Stomach (tissue), 9 donors: ENCODE results near the gene SLC27A1. TPM values are rescaled to one million over a fixed set of nuclear protein-coding genes. Genes with fewer than 3 reads are reported as not detected.

ENCODE experiments used
- DNase-seq, 2 donors: peaks; one replicate each; pipeline versions ENCODE4 v3.0.0 to v3.0.0-alpha.2; 2013 to 2019
- H3K27ac ChIP-seq, 5 donors: fragments of 200-600 bp in 4 of 5; sonication (generic) in 4 of 5; one replicate each; pipeline ENCODE4 v1.5.1; 2013 to 2019; ENCODE audit warnings: mild to moderate bottlenecking in 1 of 5, moderate library complexity in 1 of 5
- H3K27me3 ChIP-seq, 3 donors: fragments of 200-600 bp; sonication (generic); one replicate each; pipeline ENCODE4 v1.5.1; 2017 to 2019; ENCODE audit warnings: mixed run types in 1 of 3
- H3K36me3 ChIP-seq, 4 donors: fragments of 200-600 bp; sonication (generic); 1 replicate in 3 of 4; 2 replicates in 1 of 4; pipeline ENCODE4 v1.5.1; 2016 to 2019
- H3K4me1 ChIP-seq, 4 donors: fragments of 200-600 bp; sonication (generic); one replicate each; pipeline ENCODE4 v1.5.1; 2016 to 2019
- H3K4me3 ChIP-seq, 4 donors: fragments of 200-600 bp; sonication (generic) in 3 of 4; one replicate each; pipeline ENCODE4 v1.5.1; 2016 to 2019; ENCODE audit warnings: mild to moderate bottlenecking in 1 of 4
- H3K9me3 ChIP-seq, 4 donors: fragments of 200-600 bp; sonication (generic); one replicate each; pipeline ENCODE4 v1.5.1; 2016 to 2019
- EP300 ChIP-seq: sonication (generic); formaldehyde crosslinking; IDR thresholded peaks from one replicate; pipeline ENCODE4 v1.6.1; 2017; ENCODE audit warnings: antibody characterized with exemption
- POLR2A ChIP-seq, 4 donors: fragments of 450-650 bp; IDR thresholded peaks; one replicate each; pipeline ENCODE4 v1.6.1; 2016; ENCODE audit warnings: antibody characterized with exemption in 4 of 4, control low read depth in 2 of 4, mild to moderate bottlenecking in 1 of 4, moderate library complexity in 1 of 4
- POLR2AphosphoS5 ChIP-seq, 3 donors: sonication (generic); formaldehyde crosslinking; IDR thresholded peaks; one replicate each; pipeline ENCODE4 v1.6.1; 2016; ENCODE audit warnings: antibody characterized with exemption in 3 of 3
- WGBS, 5 donors: extraction: QIAGEN DNeasy Blood & Tissue Kit in 3 of 5; methylation state at CpG; one replicate each; pipeline versions ENCODE4 v1.1.5 to v1.1.7; 2013 to 2018; 5-methylcytosine and 5-hydroxymethylcytosine counted together
- intact Hi-C: fragments of 100-400 bp; cut with DNase I; formaldehyde crosslinking; loops from one replicate; pipeline ENCODE4 v1.15.1; 2023; ENCODE audit warnings: low total_unique reads
- polyA plus RNA-seq, 3 donors: library from polyadenylated mRNA; stranded (reverse); fragments of 200-250 nt; gene quantifications; one replicate each; pipeline ENCODE4 v1.2.3, GENCODE V29; 2013
- total RNA-seq, 5 donors: library from RNA; depleted of rRNA; stranded (reverse); fragments of >200 nt; gene quantifications; one replicate each; pipeline versions ENCODE4 v1.1.0 to v1.2.3, GENCODE V29; 2014 to 2016
- TF ChIP-seq, protein P1 (sequence below), 7 experiments: fragments of 450-650 bp in 4 of 7; fragments of 200-600 bp in 3 of 7; sonication (generic) in 3 of 7; IDR thresholded peaks; one replicate each; pipeline ENCODE4 v1.5.1; 2016 to 2019; ENCODE audit warnings: antibody characterized with exemption in 7 of 7, control low read depth in 2 of 7, mild to moderate bottlenecking in 1 of 7
- donor health status: healthy with polysubstance abuse.
- donor health status: Bipolar disorder and iron deficiency.
- donor health status: healthy.

The SLC27A1 gene
- total and polyA plus RNA-seq, 8 donors: 4.0 to 116 (median 12.1) TPM

DNA sequence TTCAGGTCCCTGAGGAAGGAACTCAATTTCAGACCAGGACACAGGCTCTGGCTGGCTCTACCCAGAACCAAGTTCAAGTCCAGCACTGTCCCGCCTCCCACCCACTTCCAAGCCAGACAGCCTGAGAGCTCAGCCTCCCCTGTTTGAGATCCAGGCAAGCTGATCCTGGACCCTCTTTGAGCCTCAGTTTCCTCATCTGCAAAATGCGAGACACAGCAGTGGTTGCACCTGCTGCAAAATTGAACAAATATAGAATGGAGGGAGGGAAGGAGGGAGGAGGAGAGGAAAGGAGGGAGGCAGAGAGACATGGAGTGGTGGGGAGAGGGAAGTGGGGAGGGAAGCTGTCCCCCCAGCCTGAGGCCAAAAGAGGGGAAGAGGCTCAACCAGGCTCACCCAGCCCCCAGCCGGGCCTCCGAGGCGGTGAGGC lies 22.6 kb upstream of the SLC27A1 start:
- Histone ChIP-seq H3K27me3 (peaks cover 0 to 38% (median 5%) of the 10 kb centered on the region in 3 donors), H3K4me1 (peaks cover 9 to 15% (median 14%) of the 10 kb centered on the region in 4 donors), H3K4me3 (peak overlapping the region; percentile 50 to 57 (median 54)), H3K36me3 (no peaks in the 10 kb centered on the region), H3K9me3 (no peaks in the 10 kb centered on the region), H3K27ac (peak overlapping the region in 1 of 5 donors; percentile 42)
- TF ChIP-seq, protein P1, sequence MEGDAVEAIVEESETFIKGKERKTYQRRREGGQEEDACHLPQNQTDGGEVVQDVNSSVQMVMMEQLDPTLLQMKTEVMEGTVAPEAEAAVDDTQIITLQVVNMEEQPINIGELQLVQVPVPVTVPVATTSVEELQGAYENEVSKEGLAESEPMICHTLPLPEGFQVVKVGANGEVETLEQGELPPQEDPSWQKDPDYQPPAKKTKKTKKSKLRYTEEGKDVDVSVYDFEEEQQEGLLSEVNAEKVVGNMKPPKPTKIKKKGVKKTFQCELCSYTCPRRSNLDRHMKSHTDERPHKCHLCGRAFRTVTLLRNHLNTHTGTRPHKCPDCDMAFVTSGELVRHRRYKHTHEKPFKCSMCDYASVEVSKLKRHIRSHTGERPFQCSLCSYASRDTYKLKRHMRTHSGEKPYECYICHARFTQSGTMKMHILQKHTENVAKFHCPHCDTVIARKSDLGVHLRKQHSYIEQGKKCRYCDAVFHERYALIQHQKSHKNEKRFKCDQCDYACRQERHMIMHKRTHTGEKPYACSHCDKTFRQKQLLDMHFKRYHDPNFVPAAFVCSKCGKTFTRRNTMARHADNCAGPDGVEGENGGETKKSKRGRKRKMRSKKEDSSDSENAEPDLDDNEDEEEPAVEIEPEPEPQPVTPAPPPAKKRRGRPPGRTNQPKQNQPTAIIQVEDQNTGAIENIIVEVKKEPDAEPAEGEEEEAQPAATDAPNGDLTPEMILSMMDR (IDR thresholded peaks at IDR 0.05): no peak
- TF ChIP-seq POLR2AphosphoS5 (IDR thresholded peaks at IDR 0.05) (no peak), POLR2A (IDR thresholded peaks at IDR 0.05) (no peak), EP300 (no peak)
- no peak for DNase-seq
- 28 to 67% (median 31%) methylated on average over 2 to 5 of the region's 5 CpGs for WGBS, 5 donors
- intact Hi-C loops: no loop called here

DNA sequence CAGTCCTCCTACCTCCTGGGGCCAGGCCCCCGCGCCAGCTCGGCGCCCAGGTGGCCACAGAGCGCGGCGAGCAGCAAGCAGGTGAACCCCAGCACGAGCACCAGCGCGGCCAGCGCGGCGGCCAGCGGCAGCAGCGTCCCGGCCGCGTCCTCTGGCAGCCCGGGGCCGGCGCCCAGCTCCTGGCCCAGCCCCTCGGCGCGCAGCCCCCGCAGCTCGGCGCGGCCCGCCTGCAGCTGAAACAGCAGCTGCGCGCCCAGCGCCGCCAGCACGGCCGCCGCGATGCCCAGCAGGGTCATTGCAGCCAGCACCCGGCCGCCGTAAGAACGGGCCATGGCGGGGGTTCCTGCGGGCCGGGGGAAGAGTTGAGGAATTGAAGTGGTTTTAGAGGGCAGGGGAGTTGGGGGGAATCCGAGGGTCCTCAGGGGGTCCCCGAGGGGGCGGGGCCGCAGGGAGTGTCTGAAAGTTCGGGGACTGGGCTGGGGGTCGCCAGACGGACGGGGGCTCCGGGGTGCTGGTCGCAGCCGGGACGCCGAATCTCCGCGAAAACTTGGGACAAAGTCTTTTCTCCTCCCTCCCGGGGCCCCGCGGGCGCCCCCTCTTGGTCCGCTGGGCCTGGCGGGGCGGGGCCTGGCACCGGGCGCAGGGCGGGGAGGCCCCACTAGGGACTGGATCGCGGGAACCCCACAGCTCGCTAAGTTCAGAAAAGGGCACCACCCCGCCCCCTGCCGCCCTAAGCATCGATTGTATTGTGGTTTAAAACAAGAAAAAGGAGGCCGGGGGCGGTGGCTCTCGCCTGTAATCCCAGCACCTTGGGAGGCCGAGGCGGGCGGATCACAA lies 22.0 kb upstream of the SLC27A1 start, which contains the start of gene TMEM221:
Gene TMEM221 (minus strand): TSS at position 538 of the 837 bp plus-strand sequence. CDS start 206 bp downstream, at position 332.
- TF ChIP-seq POLR2AphosphoS5 (IDR thresholded peaks at IDR 0.05): no peak
- TF ChIP-seq, protein P1 (IDR thresholded peaks at IDR 0.05): peak in 3 of 7 experiments; percentile 21 to 48 (median 24)
- TF ChIP-seq EP300: no peak
- no peak for TF ChIP-seq POLR2A (IDR thresholded peaks at IDR 0.05)
- Histone ChIP-seq H3K27ac (peak within 1 kb of the TSS in 1 of 5 donors; percentile 42), H3K27me3 (peaks cover 0 to 41% (median 5%) of the 10 kb centered on the region in 3 donors), H3K9me3 (no peaks in the 10 kb centered on the region), H3K36me3 (no peaks in the 10 kb centered on the region), H3K4me1 (peaks cover 12 to 18% (median 14%) of the 10 kb centered on the region in 4 donors), H3K4me3 (peak within 1 kb of the TSS; percentile 50 to 57 (median 54))
- WGBS, 5 donors: 1 to 3% (median 1%) methylated on average over 53 to 81 of the region's 81 CpGs
- intact Hi-C loops: no loop called here
- peak; percentile 47 to 73 for DNase-seq

DNA sequence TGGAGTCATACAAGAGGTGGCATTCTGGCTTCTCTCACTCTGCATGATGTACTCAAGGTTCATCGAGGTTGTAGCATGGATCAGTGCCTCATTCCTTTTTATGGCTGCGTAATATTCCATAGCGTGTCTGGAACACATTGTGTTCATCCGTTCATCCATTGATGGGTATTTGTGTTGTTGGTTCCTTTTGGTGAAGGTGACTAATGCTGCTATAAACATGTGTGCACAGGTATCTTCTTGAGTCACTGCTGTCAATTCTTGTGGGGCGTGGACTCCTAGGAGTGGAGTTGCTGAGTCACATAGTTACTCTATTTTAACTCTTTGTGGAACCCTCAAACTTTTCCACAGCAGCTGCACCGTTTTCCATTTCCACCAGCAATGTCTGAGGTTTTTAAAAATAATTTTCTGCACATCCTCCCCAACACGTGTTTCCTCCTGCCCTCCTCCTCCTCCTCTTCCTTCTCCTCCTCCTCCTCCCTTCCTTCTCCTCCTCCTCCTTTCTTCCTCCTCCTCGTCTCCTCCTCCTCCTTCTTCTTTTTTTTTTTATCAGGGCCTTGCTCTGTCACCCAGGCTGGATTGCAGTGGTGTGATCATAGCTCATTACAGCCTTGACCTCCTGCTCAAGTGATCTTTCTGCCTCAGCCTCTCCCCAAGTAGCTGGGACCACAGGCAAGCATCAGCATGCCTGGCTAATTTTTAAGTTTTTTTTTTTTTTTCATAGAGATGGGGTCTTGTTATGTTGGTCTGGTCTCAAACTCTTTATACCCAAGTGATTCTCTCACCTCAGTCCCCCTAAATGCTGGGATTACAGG lies 19.9 kb upstream of the SLC27A1 start:
- Histone ChIP-seq H3K36me3 (no peaks in the 10 kb centered on the region), H3K9me3 (no peaks in the 10 kb centered on the region), H3K4me3 (no peak overlapping the region), H3K4me1 (peaks cover 14 to 29% (median 22%) of the 10 kb centered on the region in 4 donors), H3K27ac (no peak overlapping the region), H3K27me3 (peaks cover 9 to 63% (median 19%) of the 10 kb centered on the region in 3 donors)
- TF ChIP-seq EP300 (no peak), POLR2A (IDR thresholded peaks at IDR 0.05) (no peak), POLR2AphosphoS5 (IDR thresholded peaks at IDR 0.05) (no peak)
- TF ChIP-seq, protein P1 (IDR thresholded peaks at IDR 0.05): no peak
- intact Hi-C loops: no loop called here
- 56 to 65% (median 60%) methylated on average over 7 to 8 of the region's 8 CpGs for WGBS, 5 donors
- DNase-seq: no peak

DNA sequence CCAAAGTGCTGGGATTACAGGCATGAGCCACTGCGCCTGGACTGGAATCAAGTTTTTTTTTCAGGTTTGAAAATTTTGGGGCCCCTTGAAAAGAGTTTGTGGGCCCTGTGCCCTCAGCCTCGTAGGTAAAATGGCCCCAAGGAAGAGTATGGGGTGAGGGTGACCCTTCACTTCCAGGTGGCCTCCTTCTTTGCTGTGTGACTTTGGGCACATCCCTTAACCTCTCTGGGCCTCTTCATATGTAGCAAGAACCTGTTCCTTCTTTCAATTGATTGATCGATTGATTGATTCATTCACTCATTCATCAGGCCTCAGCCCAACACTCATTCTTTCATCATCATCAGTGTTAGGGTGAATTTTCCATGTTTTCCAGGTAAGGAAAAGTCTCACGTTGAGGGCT lies 18.5 kb upstream of the SLC27A1 start:
- H3K4me3 ChIP-seq: no peak overlapping the region
- peaks cover 9 to 76% (median 32%) of the 10 kb centered on the region in 3 donors for H3K27me3 ChIP-seq
- no peak overlapping the region for H3K27ac ChIP-seq
- TF ChIP-seq, protein P1 (IDR thresholded peaks at IDR 0.05): no peak
- WGBS, 5 donors: 81 to 95% (median 85%) methylated on average over 4 of the region's 4 CpGs
- H3K36me3 ChIP-seq: no peaks in the 10 kb centered on the region
- no peak for DNase-seq
- H3K4me1 ChIP-seq: peaks cover 18 to 36% (median 27%) of the 10 kb centered on the region in 4 donors
- intact Hi-C loops: no loop called here
- no peaks in the 10 kb centered on the region for H3K9me3 ChIP-seq
